H1 (cell line): ENCODE measurements around the gene PRKACA. TPM values are rescaled to one million over a fixed set of nuclear protein-coding genes. Genes with fewer than 3 reads are reported as not detected.

Source experiments
- CTCF ChIA-PET: fragments of 300-600 bp; sonication (Branson Sonifier 250); formaldehyde crosslinking; loops from one replicate; lab custom pipeline; 2021; ENCODE audit not compliant: partially characterized antibody; lab: Charles Lee
- POLR2A ChIA-PET: fragments of 300-600 bp; sonication (Branson Sonifier 250); formaldehyde crosslinking; loops from one replicate; lab custom pipeline; 2021; ENCODE audit warnings: inconsistent platforms; ENCODE audit not compliant: partially characterized antibody; lab: Charles Lee
- DNase-seq, 2 experiments: peaks; one replicate each; pipeline versions ENCODE4 v3.0.0 to v3.0.0-alpha.2; 2010 to 2022; ENCODE audit warnings: low spot score in 2 of 2, low read depth in 1 of 2, mixed read lengths in 1 of 2
- FAIRE-seq: peaks from 2 replicates; lab custom pipeline; 2011; peaks lifted over from hg19 to GRCh38; lab: Jason Lieb, UNC
- H2AFZ ChIP-seq: 2 replicates; pipeline ENCODE4 v1.8.1; 2012; ENCODE audit warnings: low read length, inconsistent platforms
- H2AK5ac ChIP-seq: 2 replicates; pipeline ENCODE4 v1.6.1; 2013; ENCODE audit warnings: low read depth, low read length
- H2BK120ac ChIP-seq: replicated peaks from 2 replicates; pipeline ENCODE3; 2013; ENCODE audit warnings: low read depth, low read length, inconsistent platforms
- H2BK12ac ChIP-seq: 2 replicates; pipeline ENCODE4 v1.6.1; 2013; ENCODE audit warnings: low read depth, low read length
- H2BK15ac ChIP-seq: 2 replicates; pipeline ENCODE4 v1.6.1; 2013; ENCODE audit warnings: low read length
- H2BK20ac ChIP-seq: 2 replicates; pipeline ENCODE4 v1.6.1; 2013; ENCODE audit warnings: low read length
- H2BK5ac ChIP-seq: 2 replicates; pipeline ENCODE4 v1.6.1; 2013; ENCODE audit warnings: low read depth, low read length
- H3K14ac ChIP-seq: 2 replicates; pipeline ENCODE4 v1.6.1; 2013; ENCODE audit warnings: inconsistent platforms; ENCODE audit not compliant: insufficient read length
- H3K18ac ChIP-seq: 2 replicates; pipeline ENCODE4 v1.6.1; 2013; ENCODE audit warnings: low read length; ENCODE audit errors: extremely low read depth
- H3K23ac ChIP-seq: 2 replicates; pipeline ENCODE4 v1.6.1; 2013; ENCODE audit warnings: inconsistent platforms; ENCODE audit not compliant: insufficient read length
- H3K23me2 ChIP-seq: 2 replicates; pipeline ENCODE4 v1.6.1; 2013; ENCODE audit warnings: low read depth, low read length
- H3K27ac ChIP-seq: 2 replicates; pipeline ENCODE4 v1.6.1; 2011; ENCODE audit warnings: low read depth, low read length, inconsistent platforms
- H3K27me3 ChIP-seq, 4 experiments: replicated peaks in 1 of 4; 1 replicate in 1 of 4; 2 replicates in 3 of 4; pipeline versions ENCODE4 v1.6.1 to v1.8.1; 2011 to 2013; ENCODE audit warnings: low read length in 3 of 4, mild to moderate bottlenecking in 3 of 4, inconsistent platforms in 2 of 4, mixed read lengths in 2 of 4, moderate library complexity in 1 of 4; ENCODE audit not compliant: control insufficient read depth in 3 of 4, insufficient read depth in 3 of 4; ENCODE audit errors: extremely low read depth in 1 of 4
- H3K36me3 ChIP-seq, 4 experiments: 2 replicates each; pipeline versions ENCODE4 v1.6.1 to v1.8.1; 2011 to 2013; ENCODE audit warnings: mild to moderate bottlenecking in 4 of 4, low read length in 3 of 4, moderate library complexity in 2 of 4, control low read depth in 1 of 4, inconsistent platforms in 1 of 4; ENCODE audit not compliant: insufficient read depth in 4 of 4, control insufficient read depth in 2 of 4
- H3K4ac ChIP-seq: replicated peaks from 2 replicates; pipeline ENCODE3; 2013; ENCODE audit warnings: low read length, low read depth, mixed read lengths, inconsistent platforms; ENCODE audit not compliant: insufficient read length
- H3K4me1 ChIP-seq, 4 experiments: replicated peaks in 1 of 4; 1 replicate in 1 of 4; 2 replicates in 3 of 4; pipeline versions ENCODE4 v1.6.1 to v1.8.1; 2011 to 2013; ENCODE audit warnings: low read length in 3 of 4, inconsistent platforms in 2 of 4, mixed read lengths in 1 of 4; ENCODE audit not compliant: insufficient read depth in 4 of 4, control insufficient read depth in 3 of 4
- H3K4me2 ChIP-seq, 2 experiments: 2 replicates each; pipeline versions ENCODE4 v1.6.1 to v1.8.1; 2011 to 2013; ENCODE audit warnings: low read depth in 2 of 2, low read length in 2 of 2, control low read depth in 1 of 2, inconsistent platforms in 1 of 2, mild to moderate bottlenecking in 1 of 2; ENCODE audit not compliant: insufficient read depth in 1 of 2
- H3K4me3 ChIP-seq, 4 experiments: fragments of 200-600, 300-600 bp in 1 of 4; sonication (generic), shearing (Covaris generic), sonication (Bioruptor Twin) in 1 of 4; 2 replicates each; pipeline versions ENCODE4 v1.5.1 to v1.8.1; 2011 to 2016; ENCODE audit warnings: low read length in 4 of 4, low read depth in 3 of 4, control low read depth in 2 of 4, inconsistent platforms in 2 of 4, mild to moderate bottlenecking in 2 of 4, mixed read lengths in 1 of 4, moderate library complexity in 1 of 4; ENCODE audit not compliant: insufficient read depth in 2 of 4; ENCODE audit errors: extremely low read depth in 1 of 4
- H3K56ac ChIP-seq: replicated peaks from 2 replicates; pipeline ENCODE3; 2013; ENCODE audit warnings: low read depth, mild to moderate bottlenecking, mixed read lengths, low read length, inconsistent platforms; ENCODE audit not compliant: insufficient read length
- H3K79me1 ChIP-seq: 2 replicates; pipeline ENCODE4 v1.6.1; 2013; ENCODE audit warnings: low read depth, low read length, control low read depth
- H3K79me2 ChIP-seq, 2 experiments: 2 replicates each; pipeline versions ENCODE4 v1.6.1 to v1.8.1; 2012 to 2013; ENCODE audit warnings: low read length in 2 of 2, mild to moderate bottlenecking in 2 of 2, inconsistent platforms in 1 of 2; ENCODE audit not compliant: insufficient read depth in 2 of 2, control insufficient read depth in 1 of 2
- H3K9ac ChIP-seq, 4 experiments: replicated peaks in 1 of 4; 1 replicate in 1 of 4; 2 replicates in 3 of 4; pipeline versions ENCODE4 v1.6.1 to v1.8.1; 2011 to 2013; ENCODE audit warnings: low read depth in 3 of 4, low read length in 3 of 4, control low read depth in 2 of 4, mild to moderate bottlenecking in 2 of 4, moderate library complexity in 2 of 4, inconsistent platforms in 1 of 4; ENCODE audit errors: extremely low read depth in 1 of 4
- H3K9me3 ChIP-seq, 2 experiments: 2 replicates each; pipeline versions ENCODE4 v1.6.1 to v1.8.1; 2012 to 2013; ENCODE audit warnings: mild to moderate bottlenecking in 2 of 2, moderate library complexity in 2 of 2, control low read depth in 1 of 2, inconsistent platforms in 1 of 2, low read depth in 1 of 2, low read length in 1 of 2, mixed read lengths in 1 of 2; ENCODE audit not compliant: insufficient read depth in 2 of 2
- H4K20me1 ChIP-seq, 2 experiments: replicated peaks in 1 of 2; 2 replicates each; pipeline versions ENCODE3 to v1.8.1; 2011 to 2013; ENCODE audit warnings: inconsistent platforms in 2 of 2, low read length in 2 of 2, mild to moderate bottlenecking in 1 of 2; ENCODE audit not compliant: insufficient read depth in 2 of 2, control insufficient read depth in 1 of 2
- H4K5ac ChIP-seq: 2 replicates; pipeline ENCODE4 v1.6.1; 2013; ENCODE audit warnings: low read length, low read depth, mixed read lengths, inconsistent platforms; ENCODE audit not compliant: insufficient read length
- H4K8ac ChIP-seq: 2 replicates; pipeline ENCODE4 v1.8.0; 2013; ENCODE audit warnings: mild to moderate bottlenecking, moderate library complexity, low read length, inconsistent platforms; ENCODE audit not compliant: insufficient read depth; ENCODE audit errors: extremely low read depth
- H4K91ac ChIP-seq: replicated peaks from 2 replicates; pipeline ENCODE3; 2013; ENCODE audit warnings: low read length, mixed read lengths, inconsistent platforms; ENCODE audit not compliant: insufficient read length
- BRCA1 ChIP-seq: IDR thresholded peaks from 2 replicates; pipeline ENCODE4 v1.6.1; 2012; ENCODE audit warnings: low read depth, low read length, improper control_type of control experiment
- CBX8 ChIP-seq: fragments of 300-800, 300-1000 bp; sonication (generic); IDR thresholded peaks from 2 replicates; pipeline ENCODE4 v1.7.1; 2016; ENCODE audit warnings: low read depth, low read length, borderline replicate concordance
- CEBPB ChIP-seq: IDR thresholded peaks from 2 replicates; pipeline ENCODE4 v1.6.1; 2012; ENCODE audit warnings: low read depth, low read length
- CHD1 ChIP-seq: IDR thresholded peaks from 2 replicates; pipeline ENCODE4 v1.6.1; 2012; ENCODE audit warnings: low read depth, low read length, improper control_type of control experiment
- EGR1 ChIP-seq: IDR thresholded peaks from 2 replicates; pipeline ENCODE4 v1.6.1; 2011; ENCODE audit warnings: low read depth, low read length, borderline replicate concordance
- EP300 ChIP-seq, 2 experiments: IDR thresholded peaks; 1 replicate in 1 of 2; 2 replicates in 1 of 2; pipeline ENCODE4 v1.6.1; 2011 to 2012; ENCODE audit warnings: low read depth in 2 of 2, low read length in 2 of 2, mild to moderate bottlenecking in 2 of 2, borderline replicate concordance in 1 of 2, inconsistent platforms in 1 of 2, moderate library complexity in 1 of 2
- JUN ChIP-seq: IDR thresholded peaks from 2 replicates; pipeline ENCODE4 v1.6.1; 2011; ENCODE audit warnings: low read depth, mild to moderate bottlenecking, improper control_type of control experiment, low read length
- SIX5 ChIP-seq: IDR thresholded peaks from 2 replicates; pipeline ENCODE4 v1.6.1; 2011; ENCODE audit warnings: mild to moderate bottlenecking, low read depth, low read length
- WGBS, 2 experiments: shearing (Covaris generic) in 1 of 2; methylation state at CpG; one replicate each; pipeline versions ENCODE4 v1.1.6 to v1.1.7; 2013 to 2015; ENCODE audit warnings: low lambda C conversion rate in 2 of 2, mixed read lengths in 2 of 2, inconsistent platforms in 1 of 2, low coverage in 1 of 2, missing lambda C conversion rate in 1 of 2; ENCODE audit not compliant: insufficient replicate concordance in 2 of 2, insufficient coverage in 1 of 2, insufficient read length in 1 of 2; ENCODE audit errors: extremely low coverage in 1 of 2, missing lambda C conversion rate in 1 of 2; 5-methylcytosine and 5-hydroxymethylcytosine counted together
- polyA plus RNA-seq, 7 experiments: library from polyadenylated mRNA; depleted of rRNA in 3 of 7; stranded (reverse) in 5 of 7; unstranded in 2 of 7; fragments of >200 nt in 5 of 7; fragments of 200-250 nt in 2 of 7; gene quantifications; 1 replicate in 5 of 7; 2 replicates in 1 of 7; 4 replicates in 1 of 7; pipeline versions ENCODE4 v1.2.1 to v1.2.3, GENCODE V29; 2011 to 2013; ENCODE audit warnings: missing spikeins in 2 of 7, mixed read lengths in 2 of 7
- total RNA-seq: library from RNA; stranded (reverse); fragmentation: NEBNext Ultra II Directional; extraction: Animal tissue kit (Norgen Biotek cat#: 25700); gene quantifications from 2 replicates; pipeline ENCODE4 v1.2.1, GENCODE V29; 2021
- TF ChIP-seq, protein P1 (sequence below): IDR thresholded peaks from 2 replicates; pipeline ENCODE4 v1.6.1; 2012; ENCODE audit warnings: low read length, inconsistent platforms
- TF ChIP-seq, protein P2 (sequence below): IDR thresholded peaks from 2 replicates; pipeline ENCODE4 v1.6.1; 2012; ENCODE audit warnings: inconsistent platforms
- TF ChIP-seq, protein P3 (sequence below): IDR thresholded peaks from 2 replicates; pipeline ENCODE4 v1.6.1; 2011; ENCODE audit warnings: low read depth, mild to moderate bottlenecking, low read length; ENCODE audit not compliant: insufficient read depth

The PRKACA gene
- total and polyA plus RNA-seq, 2 of the 8 experiments (the other 6 are each of a cell fraction or from before 2014, with no cell fraction given): 14.2 to 48.2 TPM

DNA sequence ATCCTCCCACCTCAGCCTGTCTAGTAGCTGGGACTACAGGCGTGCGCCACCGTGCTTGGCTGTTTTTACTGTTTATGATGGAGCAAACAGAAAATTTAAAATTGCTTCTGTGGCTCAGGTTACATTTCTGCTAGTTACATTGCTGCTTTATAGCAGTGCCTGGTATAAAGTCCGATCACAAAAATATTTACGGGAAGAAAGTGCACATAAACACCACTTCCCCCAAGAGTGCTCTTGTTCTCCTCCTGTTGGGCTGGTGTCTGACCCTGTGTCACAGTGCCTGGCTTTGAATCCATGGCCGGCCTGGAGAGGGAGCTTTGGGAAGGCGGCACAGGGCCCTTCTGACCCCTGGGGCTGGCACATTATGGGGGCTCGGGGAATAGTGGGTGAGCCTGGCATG, 11.9 kb downstream of the PRKACA start:
- Histone ChIP-seq H4K20me1 (peaks cover 1 to 2% of the 10 kb centered on the region in 2 experiments), H3K79me2 (no peaks in the 10 kb centered on the region), H3K4ac (no peak overlapping the region), H2BK120ac (no peak overlapping the region), H2BK15ac (no peak overlapping the region), H2BK12ac (no peak overlapping the region), H3K14ac (no peak overlapping the region), H3K23ac (no peak overlapping the region), H2AFZ (no peak overlapping the region), H2BK5ac (no peak overlapping the region), H3K9ac (no peak overlapping the region), H3K23me2 (no peaks in the 10 kb centered on the region), H3K4me3 (no peak overlapping the region), H3K18ac (no peak overlapping the region), H2AK5ac (no peak overlapping the region), H3K4me2 (no peak overlapping the region), H3K4me1 (no peaks in the 10 kb centered on the region), H3K9me3 (no peaks in the 10 kb centered on the region), H3K27ac (no peak overlapping the region), H4K8ac (no peak overlapping the region), H4K91ac (no peak overlapping the region), H4K5ac (no peak overlapping the region), H3K56ac (no peak overlapping the region), H2BK20ac (no peak overlapping the region), H3K27me3 (no peaks in the 10 kb centered on the region), H3K79me1 (peaks cover 3% of the 10 kb centered on the region; the same call in 1 of the 2 replicates), H3K36me3 (no peaks in the 10 kb centered on the region)
- FAIRE-seq (no peak), DNase-seq (no peak)
- ChIA-PET CTCF (interaction anchor here (0.9 to 5.3 kb wide), 4 partner anchors 8 to 32 kb away, joined by 3 to 40 read pairs (median 3); a partner anchor contains a TSS), POLR2A (interaction anchor here (0.6 to 1.5 kb wide), 2 partner anchors 10 to 301 kb away, joined by 3 read pairs; no protein-coding TSS in a partner anchor)
- no peak for TF ChIP-seq EGR1
- TF ChIP-seq, protein P1, sequence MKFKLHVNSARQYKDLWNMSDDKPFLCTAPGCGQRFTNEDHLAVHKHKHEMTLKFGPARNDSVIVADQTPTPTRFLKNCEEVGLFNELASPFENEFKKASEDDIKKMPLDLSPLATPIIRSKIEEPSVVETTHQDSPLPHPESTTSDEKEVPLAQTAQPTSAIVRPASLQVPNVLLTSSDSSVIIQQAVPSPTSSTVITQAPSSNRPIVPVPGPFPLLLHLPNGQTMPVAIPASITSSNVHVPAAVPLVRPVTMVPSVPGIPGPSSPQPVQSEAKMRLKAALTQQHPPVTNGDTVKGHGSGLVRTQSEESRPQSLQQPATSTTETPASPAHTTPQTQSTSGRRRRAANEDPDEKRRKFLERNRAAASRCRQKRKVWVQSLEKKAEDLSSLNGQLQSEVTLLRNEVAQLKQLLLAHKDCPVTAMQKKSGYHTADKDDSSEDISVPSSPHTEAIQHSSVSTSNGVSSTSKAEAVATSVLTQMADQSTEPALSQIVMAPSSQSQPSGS: no peak
- TF ChIP-seq SIX5: no peak
- TF ChIP-seq, protein P2, sequence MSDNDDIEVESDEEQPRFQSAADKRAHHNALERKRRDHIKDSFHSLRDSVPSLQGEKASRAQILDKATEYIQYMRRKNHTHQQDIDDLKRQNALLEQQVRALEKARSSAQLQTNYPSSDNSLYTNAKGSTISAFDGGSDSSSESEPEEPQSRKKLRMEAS: no peak
- TF ChIP-seq, protein P3, sequence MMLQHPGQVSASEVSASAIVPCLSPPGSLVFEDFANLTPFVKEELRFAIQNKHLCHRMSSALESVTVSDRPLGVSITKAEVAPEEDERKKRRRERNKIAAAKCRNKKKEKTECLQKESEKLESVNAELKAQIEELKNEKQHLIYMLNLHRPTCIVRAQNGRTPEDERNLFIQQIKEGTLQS: no peak
- TF ChIP-seq EP300 (IDR thresholded peaks at IDR 0.05; ENCODE audit: borderline replicate concordance in 1 of 2, low read depth in 2 of 2, low read length in 2 of 2): no peak
- no peak for TF ChIP-seq BRCA1
- no peak for TF ChIP-seq CBX8
- TF ChIP-seq CHD1: no peak
- TF ChIP-seq CEBPB: no peak
- no peak for TF ChIP-seq JUN
- 97% methylated on average over 8 of the region's 8 CpGs; no CpG with 5 or more reads in 1 of the 2 experiments for WGBS, 2 experiments
